HG03045 (cell line): ENCODE results near the gene KLHDC8A.
A peak's percentile ranks its signal among the peaks of the same experiment; 100 is the strongest.
"Not testable (repeated sequence)": the region's sequence is repeated elsewhere in the genome, so short reads cannot be mapped to it uniquely, and the experiment has no call there.

ENCODE experiments used
- ATAC-seq: cut with Tn5 transposase; IDR thresholded peaks from one replicate; pipeline ENCODE4 v1.9.1; 2021; ENCODE audit warnings: mild to moderate bottlenecking, moderate library complexity; ENCODE audit not compliant: unreplicated experiment

KLHDC8A gene

GRCh38 chr1:205298191-205298994, 58.3 kb downstream of the KLHDC8A start:
- ATAC-seq: no peak

GRCh38 chr1:205297546-205298177, 59.1 kb downstream of the KLHDC8A start:
- not testable (repeated sequence) for ATAC-seq

GRCh38 chr1:205296154-205296553, 60.6 kb downstream of the KLHDC8A start:
- no peak for ATAC-seq

- no peak for ATAC-seq
Measured at GRCh38 chr1:205294934-205295333, 61.8 kb downstream of the KLHDC8A start.

- ATAC-seq: no peak
Measured at GRCh38 chr1:205294175-205294917, 62.4 kb downstream of the KLHDC8A start.

GRCh38 chr1:205293350-205294074, 63.2 kb downstream of the KLHDC8A start:
- no peak for ATAC-seq

GRCh38 chr1:205291596-205291995, 65.1 kb downstream of the KLHDC8A start:
- no peak for ATAC-seq

GRCh38 chr1:205287767-205288559, 68.8 kb downstream of the KLHDC8A start:
- ATAC-seq: peak; percentile 81

GRCh38 chr1:205287076-205287475, 69.6 kb downstream of the KLHDC8A start:
- ATAC-seq: no peak

GRCh38 chr1:205286335-205286950, 70.3 kb downstream of the KLHDC8A start:
- ATAC-seq: no peak
